HG02588 (cell line): ENCODE measurements around the gene CYB5D1.
"Not testable (repeated sequence)": the region's sequence is repeated elsewhere in the genome, so short reads cannot be mapped to it uniquely, and the experiment has no call there.

Experiments used
- ATAC-seq: cut with Tn5 transposase; IDR thresholded peaks from one replicate; pipeline ENCODE4 v1.9.1; 2021; ENCODE audit warnings: mild to moderate bottlenecking, moderate library complexity; ENCODE audit not compliant: unreplicated experiment

The CYB5D1 gene, protein sequence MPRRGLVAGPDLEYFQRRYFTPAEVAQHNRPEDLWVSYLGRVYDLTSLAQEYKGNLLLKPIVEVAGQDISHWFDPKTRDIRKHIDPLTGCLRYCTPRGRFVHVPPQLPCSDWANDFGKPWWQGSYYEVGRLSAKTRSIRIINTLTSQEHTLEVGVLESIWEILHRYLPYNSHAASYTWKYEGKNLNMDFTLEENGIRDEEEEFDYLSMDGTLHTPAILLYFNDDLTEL

DNA sequence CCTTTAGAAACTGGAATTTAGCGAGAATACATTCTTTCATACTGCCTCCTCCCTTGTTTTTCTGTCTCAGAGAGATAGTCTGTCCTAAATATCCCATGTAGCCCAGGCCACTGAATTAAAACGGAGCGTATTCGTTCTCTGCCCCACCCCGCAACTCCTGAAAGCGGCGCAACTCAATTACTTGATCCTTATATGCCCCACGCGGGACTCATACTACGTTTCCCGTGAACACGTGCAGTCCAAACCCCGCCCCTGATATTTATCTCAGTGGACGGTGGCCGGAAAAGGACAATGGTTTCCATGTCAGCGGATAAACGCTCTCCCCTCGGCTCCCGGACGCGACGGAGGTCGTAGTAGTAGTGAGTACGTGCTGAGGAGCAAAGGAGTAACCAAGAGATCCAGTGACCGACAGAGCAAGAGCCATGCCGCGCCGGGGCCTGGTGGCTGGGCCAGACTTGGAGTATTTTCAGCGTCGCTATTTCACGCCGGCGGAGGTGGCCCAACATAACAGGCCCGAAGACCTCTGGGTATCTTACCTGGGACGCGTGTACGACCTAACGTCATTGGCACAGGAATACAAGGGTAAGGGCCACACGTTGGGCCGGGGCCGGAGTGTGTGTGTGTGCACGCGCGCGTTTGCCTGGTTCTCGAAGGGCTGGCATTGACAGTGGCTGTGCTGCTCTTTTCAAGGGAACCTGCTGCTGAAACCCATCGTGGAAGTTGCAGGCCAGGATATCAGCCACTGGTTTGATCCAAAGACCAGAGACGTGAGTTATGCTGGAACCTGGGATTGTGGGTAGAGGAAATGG is at the start of gene CYB5D1:
TSS of gene CYB5D1 (plus strand) at position 291 of the 809 bp plus-strand sequence. CDS start at position 423, 132 bp downstream.
- peak; percentile 32 for ATAC-seq

DNA sequence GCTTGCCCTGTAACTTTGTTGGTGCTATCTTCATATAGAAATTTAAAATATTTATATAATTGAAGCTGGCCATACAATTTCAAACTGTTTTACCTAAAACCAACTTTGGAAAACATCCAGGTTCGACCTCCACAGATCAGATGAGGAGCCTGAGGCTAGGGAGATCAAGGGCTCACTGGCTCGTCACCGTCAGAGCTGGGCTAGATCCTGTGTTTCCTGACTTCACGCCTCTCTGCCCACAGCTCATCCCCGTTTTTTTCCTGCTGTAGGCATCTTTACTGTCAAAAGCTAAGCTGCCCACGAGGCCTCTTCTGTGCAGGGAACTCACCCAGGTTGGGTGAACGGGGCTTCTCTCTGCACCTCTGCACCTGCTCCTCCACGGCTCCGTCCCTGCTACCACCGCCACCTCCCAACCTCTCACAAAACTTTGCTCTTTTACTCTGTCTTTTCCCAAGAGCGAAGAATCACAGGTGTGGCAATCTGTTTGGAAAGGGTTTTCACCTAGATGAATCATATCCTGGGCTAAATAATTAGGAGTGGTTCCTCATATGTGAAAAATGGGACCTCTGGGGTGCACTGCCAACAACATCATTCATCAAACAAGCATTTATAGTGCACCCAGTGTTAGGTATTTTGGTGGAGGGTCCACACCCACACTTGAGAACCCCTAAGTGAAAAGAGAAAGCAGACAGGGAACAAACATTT is 48.6 kb upstream of the CYB5D1 start:
- no peak for ATAC-seq

DNA sequence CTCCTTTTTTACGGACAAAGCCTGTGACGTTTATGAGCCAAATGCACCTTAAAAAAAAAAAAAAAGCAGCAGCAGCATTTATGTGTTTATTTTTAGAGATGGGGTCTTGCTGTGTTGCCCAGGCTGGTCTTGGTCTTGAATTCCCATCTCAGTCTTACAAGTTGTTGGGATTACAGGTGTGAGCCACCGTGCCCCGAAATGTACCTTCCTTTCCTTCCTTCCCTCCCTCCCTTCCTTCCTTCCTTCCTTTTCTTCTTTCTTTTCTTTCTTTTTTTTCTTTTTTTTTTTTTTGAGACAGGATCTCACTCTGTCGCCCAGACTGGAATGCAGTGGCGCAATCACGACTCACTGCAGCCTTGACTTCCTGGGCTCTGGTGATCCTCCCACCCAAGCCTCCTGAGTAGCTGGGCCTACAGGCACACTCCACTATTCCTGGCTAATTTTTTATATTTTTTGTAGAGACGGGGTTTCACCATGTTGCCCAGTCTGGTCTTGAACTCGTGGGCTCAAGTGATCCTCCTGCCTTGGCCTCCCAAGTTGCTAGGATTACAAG is 47.9 kb upstream of the CYB5D1 start:
- not testable (repeated sequence) for ATAC-seq

DNA sequence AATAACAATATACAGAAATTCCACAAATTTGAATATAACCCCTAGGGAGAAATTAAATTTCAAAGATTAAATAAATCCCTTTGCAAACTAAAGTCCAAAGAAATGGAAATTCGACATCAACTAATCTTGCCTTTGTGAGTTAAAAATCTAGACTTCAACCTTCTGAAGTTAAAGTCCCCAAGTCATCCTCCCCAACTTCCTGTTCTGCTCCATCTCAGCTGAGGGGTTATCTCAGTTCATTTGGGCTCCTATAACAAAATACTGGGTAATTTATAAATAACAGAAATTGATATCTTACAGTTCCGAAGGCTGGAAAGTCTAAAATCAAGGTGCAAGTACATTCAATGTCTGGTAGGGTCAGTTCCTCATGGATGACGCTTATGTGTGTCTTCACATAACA is 46.6 kb upstream of the CYB5D1 start:
- no peak for ATAC-seq

DNA sequence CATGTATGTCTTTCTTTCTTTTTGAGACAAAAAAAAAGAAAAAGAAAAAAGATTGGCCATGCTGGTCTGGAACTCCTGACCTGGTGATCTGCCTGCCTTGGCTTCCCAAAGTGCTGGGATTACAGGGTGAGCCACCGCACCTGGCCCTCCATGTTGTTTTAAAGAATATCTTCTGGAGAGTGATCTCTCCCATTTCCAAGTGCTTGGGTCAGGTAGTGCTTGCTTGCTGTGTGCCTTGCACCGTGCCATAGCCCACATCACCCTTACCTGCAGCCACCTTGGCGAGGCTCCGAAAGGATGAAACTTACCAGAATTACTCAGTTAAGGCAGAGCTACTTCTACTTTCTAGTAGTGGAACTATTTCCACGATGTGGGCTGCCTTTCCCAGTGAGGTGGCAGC is 42.8 kb upstream of the CYB5D1 start:
- ATAC-seq = no peak

DNA sequence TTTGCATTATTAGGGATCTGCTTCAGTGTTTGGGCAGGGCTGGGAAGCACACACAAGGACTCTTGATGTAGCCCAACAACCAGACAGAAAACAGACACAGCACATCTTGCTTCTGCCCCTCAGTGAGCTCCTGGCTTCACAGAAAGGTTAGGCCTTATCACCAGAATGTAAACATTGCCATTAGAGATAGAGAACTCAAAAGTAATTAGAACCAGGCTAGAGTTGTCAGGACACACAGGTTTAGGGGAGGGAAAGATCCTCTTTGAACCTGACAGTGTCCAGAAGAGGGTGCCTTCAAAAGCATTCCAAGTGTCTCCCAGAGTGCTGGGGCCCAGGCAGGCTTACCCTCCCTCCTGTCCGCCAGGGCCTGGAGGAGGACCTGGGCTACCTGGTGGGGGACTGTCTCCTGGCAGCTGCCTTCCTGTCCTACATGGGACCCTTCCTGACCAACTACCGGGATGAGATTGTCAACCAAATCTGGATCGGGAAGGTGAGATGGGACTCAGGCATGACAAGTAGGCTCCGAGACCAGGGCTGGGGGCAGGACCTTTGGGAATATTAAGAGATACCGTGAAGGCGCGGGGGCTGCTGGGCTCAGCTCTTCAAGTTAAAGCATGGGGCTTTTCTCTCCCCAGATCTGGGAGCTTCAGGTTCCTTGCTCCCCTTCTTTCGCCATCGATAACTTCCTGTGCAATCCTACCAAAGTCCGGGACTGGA is 40.7 kb upstream of the CYB5D1 start:
- no peak for ATAC-seq

DNA sequence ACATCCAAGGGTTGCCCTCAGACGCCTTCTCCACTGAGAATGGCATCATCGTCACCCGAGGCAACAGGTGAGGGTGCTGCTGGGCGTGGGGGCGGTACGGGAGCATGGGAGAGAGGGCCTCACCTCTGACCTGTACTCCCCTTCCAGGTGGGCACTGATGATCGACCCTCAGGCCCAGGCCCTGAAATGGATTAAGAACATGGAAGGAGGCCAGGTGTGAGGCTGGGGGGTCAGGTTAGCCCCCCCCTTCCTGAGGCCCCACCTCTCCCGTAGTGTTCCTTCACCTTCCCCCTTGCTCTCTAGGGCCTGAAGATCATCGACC is 40.2 kb upstream of the CYB5D1 start:
- ATAC-seq = no peak

DNA sequence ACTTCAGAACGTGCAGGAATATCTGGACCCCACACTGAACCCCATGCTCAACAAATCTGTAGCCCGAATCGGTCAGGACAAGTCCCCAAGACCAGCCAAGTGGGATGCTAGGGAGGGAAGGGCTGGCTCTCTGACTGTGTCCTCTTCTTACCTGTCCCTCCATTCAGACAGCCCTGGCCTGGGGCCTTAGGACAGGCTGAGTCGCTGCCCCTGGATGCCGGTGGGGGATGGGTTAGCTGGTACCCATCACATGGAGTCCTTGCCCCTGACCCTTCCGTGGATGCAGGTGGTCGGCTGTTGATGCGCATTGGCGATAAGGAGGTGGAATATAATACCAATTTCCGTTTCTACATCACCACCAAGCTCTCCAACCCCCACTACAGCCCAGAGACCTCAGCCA is 39.8 kb upstream of the CYB5D1 start:
- ATAC-seq = no peak

DNA sequence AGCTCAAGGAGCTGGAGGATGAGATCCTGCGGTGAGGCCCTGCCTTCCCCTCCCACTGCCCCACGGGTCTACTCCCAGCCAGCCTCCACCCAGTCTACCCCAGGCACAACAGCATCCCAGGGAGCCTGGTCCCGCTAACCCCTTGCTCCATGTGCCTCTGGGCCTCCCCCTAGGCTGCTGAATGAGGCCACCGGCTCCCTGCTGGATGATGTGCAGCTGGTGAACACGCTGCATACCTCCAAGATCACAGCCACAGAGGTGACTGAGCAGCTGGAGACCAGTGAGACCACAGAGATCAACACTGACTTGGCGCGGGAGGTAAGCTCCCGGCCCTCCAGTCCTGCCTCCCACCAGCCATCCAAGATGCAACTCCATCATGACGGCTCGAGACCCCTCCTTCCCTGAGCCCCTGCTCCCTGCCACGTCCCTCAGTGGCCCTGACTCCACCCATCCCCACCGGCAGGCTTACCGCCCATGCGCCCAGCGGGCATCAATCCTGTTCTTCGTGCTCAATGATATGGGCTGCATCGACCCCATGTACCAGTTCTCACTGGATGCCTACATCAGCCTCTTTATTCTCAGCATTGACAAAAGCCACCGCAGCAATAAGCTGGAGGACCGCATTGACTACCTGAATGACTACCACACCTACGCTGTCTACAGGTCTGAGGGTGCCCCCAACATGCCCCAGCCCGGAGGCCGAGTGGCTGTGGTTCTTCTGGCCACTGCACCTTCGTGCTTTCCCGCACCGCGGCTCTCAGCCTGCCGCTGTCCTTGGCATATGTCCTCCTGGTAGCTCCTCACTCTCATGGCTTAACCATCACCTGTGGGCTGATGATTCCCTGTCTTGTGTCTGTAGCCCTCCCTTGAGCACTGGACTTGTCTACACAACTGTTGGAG is 38.8 kb upstream of the CYB5D1 start:
- ATAC-seq = no peak

DNA sequence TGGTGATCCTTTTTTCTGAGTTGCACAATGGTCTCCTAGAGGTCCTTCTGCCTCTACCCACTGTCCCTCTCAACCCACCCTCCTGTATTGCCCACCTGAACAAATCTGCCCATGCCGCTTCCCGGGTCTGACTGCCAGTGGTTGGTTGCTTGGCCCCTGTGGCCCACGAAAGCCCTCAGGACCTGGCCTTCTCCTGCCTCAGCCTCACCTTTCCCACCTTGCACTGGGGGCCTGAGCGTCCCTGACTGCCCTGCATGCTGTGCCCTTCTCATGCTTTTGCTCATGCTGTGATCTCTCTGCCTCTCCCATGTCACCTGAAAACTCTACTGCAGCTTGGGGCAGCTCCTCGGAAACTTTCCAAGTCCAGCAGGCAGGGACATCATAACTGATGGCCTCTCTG is 37.6 kb upstream of the CYB5D1 start:
- no peak for ATAC-seq

DNA sequence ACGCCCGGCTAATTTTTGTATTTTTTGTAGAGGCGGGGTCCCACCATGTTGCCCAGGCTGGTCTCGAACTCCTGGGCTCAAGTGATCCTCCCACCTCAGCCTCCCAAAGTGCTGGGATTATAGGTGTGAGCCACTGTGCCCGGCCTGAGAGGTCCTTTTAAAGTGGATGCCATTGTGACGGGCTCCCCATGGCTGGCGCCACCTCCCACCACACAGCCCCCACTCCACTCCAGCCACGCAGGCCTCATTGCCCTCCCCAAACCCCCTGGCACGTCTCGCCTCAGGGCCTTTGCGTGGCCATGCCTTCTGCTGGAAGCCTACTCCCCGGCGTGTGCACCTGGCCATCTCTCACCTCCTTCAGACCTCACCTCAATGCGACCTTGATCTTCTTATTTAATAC is 35.7 kb upstream of the CYB5D1 start:
- no peak for ATAC-seq

DNA sequence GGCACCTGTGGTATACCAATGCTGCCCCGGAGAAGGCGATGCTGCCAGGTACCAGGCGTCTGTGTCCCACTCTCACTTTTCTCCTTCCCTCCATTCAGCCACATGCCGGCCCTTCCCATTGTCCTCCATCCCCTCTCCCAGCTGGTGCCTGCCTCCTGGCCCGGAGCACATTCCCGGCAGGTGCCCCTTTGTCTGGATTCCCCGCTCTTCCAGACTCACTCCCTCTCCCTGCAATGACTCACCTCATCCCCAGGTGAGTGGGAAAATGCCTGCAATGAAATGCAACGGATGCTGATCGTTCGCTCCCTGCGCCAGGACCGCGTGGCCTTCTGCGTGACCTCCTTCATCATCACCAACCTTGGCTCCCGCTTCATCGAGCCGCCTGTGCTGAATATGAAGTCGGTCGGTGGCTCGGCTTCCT is 34.2 kb upstream of the CYB5D1 start:
- ATAC-seq = no peak

DNA sequence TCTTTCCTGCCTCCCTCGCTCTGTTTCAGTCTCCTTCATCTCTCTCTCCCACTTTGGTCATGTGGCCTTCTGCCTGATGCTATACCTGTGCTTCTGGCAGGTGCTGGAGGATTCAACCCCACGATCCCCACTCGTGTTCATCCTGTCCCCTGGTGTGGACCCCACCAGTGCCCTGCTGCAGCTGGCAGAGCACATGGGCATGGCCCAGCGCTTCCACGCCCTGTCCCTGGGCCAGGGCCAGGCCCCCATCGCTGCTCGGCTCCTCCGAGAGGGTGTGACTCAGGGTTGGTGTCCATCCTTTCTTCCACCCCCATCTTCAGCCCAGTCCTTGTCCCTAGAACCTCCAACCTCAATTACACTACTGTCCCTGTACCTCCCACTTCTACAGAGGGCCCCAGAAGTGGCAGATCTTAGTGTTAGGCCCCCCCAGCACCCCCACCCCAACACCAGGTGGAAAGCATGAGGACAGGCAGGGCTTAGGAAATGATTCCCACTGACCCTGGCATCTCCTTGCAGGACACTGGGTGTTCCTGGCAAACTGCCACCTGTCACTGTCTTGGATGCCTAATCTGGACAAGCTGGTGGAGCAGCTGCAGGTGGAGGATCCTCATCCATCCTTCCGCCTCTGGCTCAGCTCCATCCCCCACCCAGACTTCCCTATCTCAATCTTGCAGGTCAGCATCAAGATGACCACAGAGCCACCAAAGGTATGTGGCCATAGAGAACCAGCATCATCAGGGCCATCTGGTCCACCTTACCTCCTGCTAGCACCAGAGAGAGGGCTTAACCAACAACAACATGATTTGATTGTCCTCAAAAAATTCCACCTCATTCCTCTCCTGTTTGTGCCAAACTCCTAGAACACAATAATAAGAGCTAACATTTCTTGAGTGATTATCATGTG is 33.5 kb upstream of the CYB5D1 start:
- ATAC-seq = no peak

DNA sequence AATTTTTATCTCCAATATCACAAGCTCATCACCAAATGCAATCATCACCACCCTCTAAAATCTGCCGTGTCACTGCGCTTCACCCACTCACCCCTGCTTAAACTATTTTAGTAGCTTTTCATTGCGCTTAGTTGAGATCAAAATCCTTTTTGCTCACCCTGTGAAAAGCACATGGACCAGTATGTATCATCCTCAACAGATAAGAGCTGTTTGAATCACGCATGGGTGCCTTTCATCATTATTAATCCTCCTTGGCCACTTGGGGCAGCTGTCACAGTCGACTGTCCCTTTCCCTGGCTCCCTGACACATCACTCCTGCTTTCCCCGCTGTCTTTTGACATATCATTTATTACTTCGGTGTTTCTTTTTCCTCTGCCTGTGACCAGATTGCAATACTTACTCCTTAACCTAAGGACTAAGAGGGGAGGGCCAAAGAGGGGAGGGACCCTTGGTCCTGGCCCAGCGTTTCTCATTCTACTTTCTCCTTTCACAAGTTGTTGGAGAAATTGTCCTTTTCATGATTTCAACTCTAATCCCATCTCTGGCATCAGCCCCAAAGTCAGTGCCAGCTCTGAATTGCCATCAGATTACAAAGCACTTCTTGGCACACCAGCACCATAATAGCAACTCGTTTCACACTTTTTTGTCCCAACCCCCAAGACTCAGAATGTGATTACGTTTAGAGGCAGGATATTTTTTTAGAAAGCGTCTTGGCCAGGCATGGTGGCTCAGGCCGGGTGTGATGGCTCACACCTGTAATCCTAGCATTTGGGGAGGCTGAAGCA is 32.4 kb upstream of the CYB5D1 start:
- no peak for ATAC-seq

DNA sequence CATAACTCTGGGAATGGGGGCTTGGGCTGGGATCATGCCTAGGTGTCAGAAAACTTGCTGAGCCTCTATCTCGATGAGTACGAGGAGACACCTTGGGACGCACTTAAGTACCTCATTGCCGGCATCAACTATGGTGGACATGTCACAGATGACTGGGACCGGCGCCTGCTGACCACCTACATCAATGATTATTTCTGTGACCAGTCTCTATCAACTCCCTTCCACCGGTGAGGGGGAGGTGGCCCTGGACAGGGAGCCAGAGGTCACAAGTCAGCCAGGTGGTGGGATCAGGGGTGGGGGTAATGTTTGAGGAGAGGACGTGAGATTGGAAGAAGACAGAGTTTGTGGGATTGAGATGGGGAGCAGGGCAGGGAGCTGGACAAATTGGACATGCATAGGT is 27.2 kb upstream of the CYB5D1 start:
- ATAC-seq = no peak

DNA sequence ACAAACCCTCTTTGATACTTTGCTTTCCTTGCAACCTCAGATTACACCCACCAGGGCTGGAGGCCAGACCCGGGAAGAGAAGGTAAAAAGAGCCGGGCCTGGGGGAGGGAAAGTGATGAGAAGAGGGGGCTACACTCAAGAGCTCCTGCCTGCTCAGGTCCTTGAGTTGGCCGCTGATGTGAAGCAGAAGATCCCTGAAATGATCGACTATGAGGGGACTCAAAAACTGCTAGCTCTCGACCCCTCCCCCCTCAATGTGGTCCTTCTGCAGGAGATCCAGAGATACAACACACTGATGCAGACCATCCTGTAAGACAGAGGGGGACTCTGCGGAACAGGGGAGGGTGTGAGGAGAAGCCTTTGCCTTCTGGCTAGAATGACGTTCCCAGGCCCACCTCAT is 26.6 kb upstream of the CYB5D1 start:
- ATAC-seq = no peak

DNA sequence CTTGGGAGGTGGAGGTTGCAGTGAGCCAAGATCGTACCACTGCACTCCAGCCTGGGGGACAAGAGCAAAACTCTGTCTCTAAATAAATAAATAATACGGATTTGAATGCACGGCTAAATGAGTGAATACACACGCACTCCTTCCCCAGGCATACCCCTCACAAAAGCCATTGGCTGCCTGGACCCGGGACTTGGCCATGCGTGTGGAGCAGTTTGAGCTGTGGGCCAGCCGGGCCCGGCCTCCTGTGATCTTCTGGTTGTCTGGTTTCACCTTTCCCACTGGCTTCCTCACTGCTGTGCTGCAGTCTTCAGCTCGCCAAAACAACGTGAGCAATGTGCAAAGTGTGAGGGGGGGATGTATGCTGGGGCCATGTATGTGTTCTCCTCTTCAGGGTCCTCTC is 25.4 kb upstream of the CYB5D1 start:
- no peak for ATAC-seq
